GM18951 (cell line): ENCODE measurements around the gene PAWR.

ENCODE experiments used
- POLR2A ChIP-seq: IDR thresholded peaks from 4 replicates; pipeline ENCODE4 v1.6.1; 2011; ENCODE audit warnings: mild to moderate bottlenecking; ENCODE audit not compliant: insufficient read length, insufficient read depth; ENCODE audit errors: extremely low read depth
- in situ Hi-C: fragments of 300-500 bp; cut with MboI; formaldehyde crosslinking; loops from one replicate; pipeline ENCODE4 v1.12.0; 2022; ENCODE audit warnings: low sequenced_read_pairs, mixed read lengths, inconsistent platforms; ENCODE audit not compliant: unreplicated experiment

PAWR gene

GRCh38 chr12:79690638-79691510, at the start of gene PAWR:
Gene PAWR (minus strand): TSS chr12:79690964. CDS start chr12:79690244, 720 bp downstream.
- in situ Hi-C loops: loop anchor here (25.0 kb wide), 1 partner anchor 129 kb away; no protein-coding TSS in a partner anchor
- peak; percentile 43 for TF ChIP-seq POLR2A

- in situ Hi-C loops: loop anchor here (25.0 kb wide), 1 partner anchor 326 kb away; no protein-coding TSS in a partner anchor
- TF ChIP-seq POLR2A: no peak
These were observed 47.3 kb upstream of the PAWR start for GRCh38 chr12:79737875-79738718.

GRCh38 chr12:79732638-79733037, 41.9 kb upstream of the PAWR start:
- in situ Hi-C loops: loop anchor here (25.0 kb wide), 1 partner anchor 320 kb away; no protein-coding TSS in a partner anchor
- TF ChIP-seq POLR2A: no peak

- in situ Hi-C loops: loop anchor here (25.0 kb wide), 1 partner anchor 314 kb away; no protein-coding TSS in a partner anchor
These were observed 35.2 kb upstream of the PAWR start for GRCh38 chr12:79725987-79726386.

GRCh38 chr12:79717006-79717405, 26.2 kb upstream of the PAWR start:
- TF ChIP-seq POLR2A: no peak

More at GRCh38 chr12:79725987-79726386, 35.2 kb upstream of the PAWR start:
- no peak for TF ChIP-seq POLR2A

GRCh38 chr12:79715308-79715707, 24.5 kb upstream of the PAWR start:
- in situ Hi-C loops: no loop called here
- TF ChIP-seq POLR2A: no peak

More at GRCh38 chr12:79717006-79717405, 26.2 kb upstream of the PAWR start:
- in situ Hi-C loops: no loop called here

GRCh38 chr12:79710707-79711483, 20.1 kb upstream of the PAWR start:
- no peak for TF ChIP-seq POLR2A
- in situ Hi-C loops: no loop called here

GRCh38 chr12:79707830-79708229, 17.1 kb upstream of the PAWR start:
- TF ChIP-seq POLR2A: no peak
- in situ Hi-C loops: no loop called here

GRCh38 chr12:79706676-79707075, 15.9 kb upstream of the PAWR start:
- no peak for TF ChIP-seq POLR2A
- in situ Hi-C loops: no loop called here

- TF ChIP-seq POLR2A: no peak
- in situ Hi-C loops: no loop called here
These were observed 15.4 kb upstream of the PAWR start for GRCh38 chr12:79706156-79706555.

- TF ChIP-seq POLR2A: no peak
- in situ Hi-C loops: loop anchor here (25.0 kb wide), 1 partner anchor 137 kb away; no protein-coding TSS in a partner anchor
These were observed 8.2 kb upstream of the PAWR start for GRCh38 chr12:79698966-79699365.

- in situ Hi-C loops: loop anchor here (25.0 kb wide), 1 partner anchor 134 kb away; no protein-coding TSS in a partner anchor
- TF ChIP-seq POLR2A: no peak
These were observed 5.7 kb upstream of the PAWR start for GRCh38 chr12:79696416-79696815.

- no peak for TF ChIP-seq POLR2A
- in situ Hi-C loops: loop anchor here (25.0 kb wide), 1 partner anchor 131 kb away; no protein-coding TSS in a partner anchor
These were observed 2.3 kb upstream of the PAWR start for GRCh38 chr12:79692860-79693577.
